Mucosa of rectum (tissue), 2 donors: Measurements from ENCODE around the gene PHF21A.
A peak's percentile ranks its signal among the peaks of the same experiment; 100 is the strongest.

ENCODE experiments used
- H3K27ac ChIP-seq, 2 donors: one replicate each; pipeline ENCODE4 v1.7.0; 2013; ENCODE audit warnings: inconsistent platforms in 2 of 2, low read depth in 2 of 2, low read length in 2 of 2
- H3K27me3 ChIP-seq, 2 donors: one replicate each; pipeline ENCODE4 v1.7.0; 2013; ENCODE audit warnings: low read length in 2 of 2; ENCODE audit not compliant: control insufficient read depth in 2 of 2, insufficient read depth in 2 of 2
- H3K36me3 ChIP-seq, 2 donors: one replicate each; pipeline ENCODE4 v1.7.0; 2013; ENCODE audit warnings: low read length in 2 of 2; ENCODE audit not compliant: control insufficient read depth in 2 of 2, insufficient read depth in 2 of 2
- H3K4me1 ChIP-seq, 2 donors: one replicate each; pipeline ENCODE4 v1.7.0; 2013; ENCODE audit warnings: low read length in 2 of 2, mild to moderate bottlenecking in 1 of 2; ENCODE audit not compliant: control insufficient read depth in 2 of 2, insufficient read depth in 2 of 2
- H3K4me3 ChIP-seq, 2 donors: one replicate each; pipeline ENCODE4 v1.7.0; 2013; ENCODE audit warnings: low read length in 2 of 2
- H3K9ac ChIP-seq, 2 donors: one replicate each; pipeline ENCODE4 v1.7.0; 2013; ENCODE audit warnings: low read length in 2 of 2, low read depth in 1 of 2, mild to moderate bottlenecking in 1 of 2
- H3K9me3 ChIP-seq, 2 donors: one replicate each; pipeline ENCODE4 v1.7.0; 2013; ENCODE audit warnings: low read length in 2 of 2; ENCODE audit not compliant: control insufficient read depth in 2 of 2
- donor health status: healthy.
- donor health status: Normal muscosa, but diverticular disease.

PHF21A gene

GRCh38 chr11:45926536-45927331 lies 194.5 kb downstream of the PHF21A start:
- Histone ChIP-seq H3K27me3 (peaks cover 5 to 6% of the 10 kb centered on the region in 2 donors), H3K4me3 (no peak overlapping the region), H3K9me3 (no peaks in the 10 kb centered on the region)

GRCh38 chr11:45926001-45926401 lies 195.3 kb downstream of the PHF21A start:
- Histone ChIP-seq H3K36me3 (no peaks in the 10 kb centered on the region), H3K4me1 (peaks cover 15% of the 10 kb centered on the region in 2 donors), H3K27me3 (peaks cover 5 to 6% of the 10 kb centered on the region in 2 donors), H3K27ac (no peak overlapping the region), H3K9me3 (no peaks in the 10 kb centered on the region), H3K9ac (no peak overlapping the region), H3K4me3 (no peak overlapping the region)

More at GRCh38 chr11:45926536-45927331, 194.5 kb downstream of the PHF21A start:
- peaks cover 0 to 2% of the 10 kb centered on the region in 2 donors for H3K36me3 ChIP-seq
- H3K27ac ChIP-seq = no peak overlapping the region
- peaks cover 10 to 16% of the 10 kb centered on the region in 2 donors for H3K4me1 ChIP-seq
- no peak overlapping the region for H3K9ac ChIP-seq

GRCh38 chr11:45925550-45925949 lies 195.7 kb downstream of the PHF21A start:
- no peaks in the 10 kb centered on the region for H3K9me3 ChIP-seq
- no peak overlapping the region for H3K9ac ChIP-seq
- H3K4me1 ChIP-seq = peaks cover 12 to 15% of the 10 kb centered on the region in 2 donors
- no peak overlapping the region for H3K4me3 ChIP-seq
- H3K27ac ChIP-seq = no peak overlapping the region
- H3K27me3 ChIP-seq = peaks cover 5 to 6% of the 10 kb centered on the region in 2 donors
- H3K36me3 ChIP-seq = no peaks in the 10 kb centered on the region

GRCh38 chr11:45924927-45925326 lies 196.3 kb downstream of the PHF21A start:
- H3K9me3 ChIP-seq = no peaks in the 10 kb centered on the region
- H3K4me3 ChIP-seq = no peak overlapping the region
- H3K4me1 ChIP-seq = peaks cover 6 to 11% of the 10 kb centered on the region in 2 donors
- no peaks in the 10 kb centered on the region for H3K36me3 ChIP-seq
- peaks cover 5 to 6% of the 10 kb centered on the region in 2 donors for H3K27me3 ChIP-seq
- H3K27ac ChIP-seq = no peak overlapping the region
- H3K9ac ChIP-seq = no peak overlapping the region

- no peaks in the 10 kb centered on the region for H3K9me3 ChIP-seq
- no peak overlapping the region for H3K9ac ChIP-seq
- no peak overlapping the region for H3K27ac ChIP-seq
- peaks cover 6 to 11% of the 10 kb centered on the region in 2 donors for H3K4me1 ChIP-seq
- no peaks in the 10 kb centered on the region for H3K36me3 ChIP-seq
- H3K27me3 ChIP-seq = peaks cover 5 to 6% of the 10 kb centered on the region in 2 donors
- no peak overlapping the region for H3K4me3 ChIP-seq
Measured at GRCh38 chr11:45924036-45924915, 197.0 kb downstream of the PHF21A start.

GRCh38 chr11:45922425-45923082 lies 198.7 kb downstream of the PHF21A start, which contains the start of gene LARGE2:
Gene LARGE2, plus strand, starts transcription at chr11:45922656. Its CDS starts 227 bp downstream, at chr11:45922883.
- no peaks in the 10 kb centered on the region for H3K9me3 ChIP-seq
- no peaks in the 10 kb centered on the region for H3K36me3 ChIP-seq
- H3K4me3 ChIP-seq = peak within 1 kb of the TSS; percentile 20 to 46
- H3K27me3 ChIP-seq = peaks cover 5 to 6% of the 10 kb centered on the region in 2 donors
- H3K4me1 ChIP-seq = peaks cover 11 to 12% of the 10 kb centered on the region in 2 donors
- H3K9ac ChIP-seq = peak within 1 kb of the TSS in 1 of 2 donors; percentile 36
- H3K27ac ChIP-seq = no peak within 1 kb of the TSS

GRCh38 chr11:45921561-45922424 lies 199.5 kb downstream of the PHF21A start:
- H3K4me1 ChIP-seq = peaks cover 17 to 20% of the 10 kb centered on the region in 2 donors
- no peaks in the 10 kb centered on the region for H3K9me3 ChIP-seq
- H3K9ac ChIP-seq = peak overlapping the region in 1 of 2 donors; percentile 36
- H3K36me3 ChIP-seq = no peaks in the 10 kb centered on the region
- H3K4me3 ChIP-seq = peak overlapping the region in 1 of 2 donors; percentile 46
- no peak overlapping the region for H3K27ac ChIP-seq
- H3K27me3 ChIP-seq = peaks cover 5 to 6% of the 10 kb centered on the region in 2 donors

- no peaks in the 10 kb centered on the region for H3K36me3 ChIP-seq
- peaks cover 18 to 24% of the 10 kb centered on the region in 2 donors for H3K4me1 ChIP-seq
- H3K4me3 ChIP-seq = no peak overlapping the region
- H3K9me3 ChIP-seq = no peaks in the 10 kb centered on the region
- peaks cover 5 to 6% of the 10 kb centered on the region in 2 donors for H3K27me3 ChIP-seq
- no peak overlapping the region for H3K9ac ChIP-seq
- H3K27ac ChIP-seq = no peak overlapping the region
Measured at GRCh38 chr11:45920531-45921477, 200.4 kb downstream of the PHF21A start.
